ENCODE measurements around the gene TPX2. TPM values are rescaled to one million over a fixed set of nuclear protein-coding genes. Genes with fewer than 3 reads are reported as not detected.

Gene TPX2, protein sequence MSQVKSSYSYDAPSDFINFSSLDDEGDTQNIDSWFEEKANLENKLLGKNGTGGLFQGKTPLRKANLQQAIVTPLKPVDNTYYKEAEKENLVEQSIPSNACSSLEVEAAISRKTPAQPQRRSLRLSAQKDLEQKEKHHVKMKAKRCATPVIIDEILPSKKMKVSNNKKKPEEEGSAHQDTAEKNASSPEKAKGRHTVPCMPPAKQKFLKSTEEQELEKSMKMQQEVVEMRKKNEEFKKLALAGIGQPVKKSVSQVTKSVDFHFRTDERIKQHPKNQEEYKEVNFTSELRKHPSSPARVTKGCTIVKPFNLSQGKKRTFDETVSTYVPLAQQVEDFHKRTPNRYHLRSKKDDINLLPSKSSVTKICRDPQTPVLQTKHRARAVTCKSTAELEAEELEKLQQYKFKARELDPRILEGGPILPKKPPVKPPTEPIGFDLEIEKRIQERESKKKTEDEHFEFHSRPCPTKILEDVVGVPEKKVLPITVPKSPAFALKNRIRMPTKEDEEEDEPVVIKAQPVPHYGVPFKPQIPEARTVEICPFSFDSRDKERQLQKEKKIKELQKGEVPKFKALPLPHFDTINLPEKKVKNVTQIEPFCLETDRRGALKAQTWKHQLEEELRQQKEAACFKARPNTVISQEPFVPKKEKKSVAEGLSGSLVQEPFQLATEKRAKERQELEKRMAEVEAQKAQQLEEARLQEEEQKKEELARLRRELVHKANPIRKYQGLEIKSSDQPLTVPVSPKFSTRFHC
- total RNA-seq, result 112 and 114 TPM in 2 replicates
- 18.1 and 24.8 TPM in 2 replicates for polyA plus RNA-seq
- polyA plus RNA-seq (2011; cell fraction: cytosol; rRNA removed), result 39.5 and 43.6 TPM in 2 replicates
- 41.7 and 54.4 TPM in 2 replicates for polyA plus RNA-seq (2011; cell fraction: nucleus; rRNA removed)
- polyA plus RNA-seq (2012), result 50.0 and 107 TPM in 2 replicates
- polyA minus RNA-seq, result 27.3 and 29.8 TPM in 2 replicates
- polyA minus RNA-seq (2011; cell fraction: cytosol; rRNA and poly(A)+ RNA removed), result 70.3 TPM
- 22.2 and 35.1 TPM in 2 replicates for polyA minus RNA-seq (2011; cell fraction: nucleus; rRNA and poly(A)+ RNA removed)
- Bru-seq, nascent RNA, result percentile 81 among the genes with signal in this experiment
- percentile 89 among the genes with signal in this experiment for BruChase-seq, experiment 1, labeled RNA remaining after a 6-hour chase
- percentile 78 among the genes with signal in this experiment for BruChase-seq, experiment 2, labeled RNA remaining after a 2-hour chase
- long read RNA-seq, transcript TPX2-201 (18 exons, 3,497 nt), result major isoform, 189 of 311 reads
- long read RNA-seq, partial matches to known transcripts, result 57 of 311 reads
- long read RNA-seq, other reads (novel, unspliced or antisense), result 64 of 311 reads

- H3K9me1 ChIP-seq (replicated peaks; ENCODE audit: control insufficient read depth, extremely low read depth, insufficient read depth, low read length), result no peaks in the 10 kb centered on the region
- DNase-seq (ENCODE audit: low read depth, low spot score), result peak; percentile 98
- H3K27ac ChIP-seq (ENCODE audit: insufficient read depth, low read depth, low read length), result peak within 1 kb of the TSS; percentile 79
- peak; percentile 97 for FAIRE-seq
- H2AFZ ChIP-seq (ENCODE audit: low read depth, low read length), result peak within 1 kb of the TSS; percentile 91
- H4K20me1 ChIP-seq (replicated peaks; ENCODE audit: control insufficient read depth, extremely low read depth, insufficient read depth, low read length), result no peaks in the 10 kb centered on the region
- H3K4me1 ChIP-seq (ENCODE audit: control insufficient read depth, extremely low read depth, insufficient read depth, low read length), result peaks cover 21% of the 10 kb centered on the region
- H3K9ac ChIP-seq (replicated peaks; ENCODE audit: extremely low read depth, insufficient read depth, low read length), result peak within 1 kb of the TSS; percentile 92
- no peaks in the 10 kb centered on the region for H3K36me3 ChIP-seq (ENCODE audit: control insufficient read depth in 2 of 2, extremely low read depth in 1 of 2, insufficient read depth in 2 of 2, low read length in 2 of 2)
- dilution Hi-C loops (cut with MboI; ENCODE audit: extremely low pct_ligation_motif_present, low sequenced_read_pairs) (no loop called here), intact Hi-C loops (cut with micrococcal nuclease) (no loop called here)
- ChIA-PET CTCF (interaction anchor here (0.8 to 3.7 kb wide), 6 partner anchors 9 to 105 kb away, joined by 3 to 31 read pairs (median 4); no protein-coding TSS in a partner anchor), POLR2A (interaction anchor here (0.6 to 0.9 kb wide), 2 partner anchors 76 to 90 kb away, joined by 3 to 6 read pairs; no protein-coding TSS in a partner anchor)
- TSS peak; percentile 93 for BruUV-seq (replicated peaks)
- peaks cover 46% of the 10 kb centered on the region for H3K79me2 ChIP-seq (ENCODE audit: control insufficient read depth, insufficient read depth, low read length)
- no peaks in the 10 kb centered on the region for H3K27me3 ChIP-seq (ENCODE audit: control insufficient read depth in 2 of 2, insufficient read depth in 2 of 2, low read length in 2 of 2)
- peak within 1 kb of the TSS; percentile 96 for H3K4me2 ChIP-seq (ENCODE audit: insufficient read depth, low read length)
- no peaks in the 10 kb centered on the region for H3K9me3 ChIP-seq (replicated peaks; ENCODE audit: control insufficient read depth, insufficient read depth, low read length)
- TF ChIP-seq, protein P1, sequence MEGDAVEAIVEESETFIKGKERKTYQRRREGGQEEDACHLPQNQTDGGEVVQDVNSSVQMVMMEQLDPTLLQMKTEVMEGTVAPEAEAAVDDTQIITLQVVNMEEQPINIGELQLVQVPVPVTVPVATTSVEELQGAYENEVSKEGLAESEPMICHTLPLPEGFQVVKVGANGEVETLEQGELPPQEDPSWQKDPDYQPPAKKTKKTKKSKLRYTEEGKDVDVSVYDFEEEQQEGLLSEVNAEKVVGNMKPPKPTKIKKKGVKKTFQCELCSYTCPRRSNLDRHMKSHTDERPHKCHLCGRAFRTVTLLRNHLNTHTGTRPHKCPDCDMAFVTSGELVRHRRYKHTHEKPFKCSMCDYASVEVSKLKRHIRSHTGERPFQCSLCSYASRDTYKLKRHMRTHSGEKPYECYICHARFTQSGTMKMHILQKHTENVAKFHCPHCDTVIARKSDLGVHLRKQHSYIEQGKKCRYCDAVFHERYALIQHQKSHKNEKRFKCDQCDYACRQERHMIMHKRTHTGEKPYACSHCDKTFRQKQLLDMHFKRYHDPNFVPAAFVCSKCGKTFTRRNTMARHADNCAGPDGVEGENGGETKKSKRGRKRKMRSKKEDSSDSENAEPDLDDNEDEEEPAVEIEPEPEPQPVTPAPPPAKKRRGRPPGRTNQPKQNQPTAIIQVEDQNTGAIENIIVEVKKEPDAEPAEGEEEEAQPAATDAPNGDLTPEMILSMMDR (IDR thresholded peaks at IDR 0.05; ENCODE audit: extremely low read depth in 1 of 2, insufficient read depth in 1 of 2, low read depth in 1 of 2, low read length in 2 of 2), result no peak
- TF ChIP-seq MYC (IDR thresholded peaks at IDR 0.05; ENCODE audit: low read depth, low read length) (no peak), POLR2A (IDR thresholded peaks at IDR 0.05; ENCODE audit: low read depth, low read length) (peak; percentile 96), EZH2 (IDR thresholded peaks at IDR 0.05; ENCODE audit: borderline replicate concordance, low read depth, low read length, severe bottlenecking) (no peak), MAX (IDR thresholded peaks at IDR 0.05; ENCODE audit: insufficient read depth, insufficient read length) (no peak), GATA2 (IDR thresholded peaks at IDR 0.05; ENCODE audit: insufficient read depth, insufficient read length, low read depth, low read length) (no peak), FOS (IDR thresholded peaks at IDR 0.05; ENCODE audit: borderline replicate concordance, insufficient read depth, low read length) (no peak), POLR2AphosphoS5 (IDR thresholded peaks at IDR 0.05; ENCODE audit: insufficient read depth, low read depth, low read length) (peak; percentile 83), JUN (IDR thresholded peaks at IDR 0.05; ENCODE audit: borderline replicate concordance, insufficient read depth, insufficient read length, low read depth) (no peak)
- H3K4me3 ChIP-seq (replicated peaks in 1 of 3; ENCODE audit: insufficient read depth in 1 of 3, low read depth in 1 of 3, low read length in 3 of 3), result peak within 1 kb of the TSS; percentile 78 to 99 (median 97)
Measured at GRCh38 chr20:31738729-31739549, at the start of gene TPX2. TPX2 (plus strand) TSS chr20:31739290; CDS start chr20:31757477, 18,187 bp downstream.

All from endothelial cell of umbilical vein (primary cell).